DOHH2 (cell line): ENCODE measurements around the gene EYA4.

Experiments
- H3F3A ChIP-seq: fragments of 200-600 bp; sonication (generic), shearing (Covaris generic); 2 replicates; pipeline ENCODE4 v1.6.0; 2016; ENCODE audit warnings: antibody characterized with exemption, mild to moderate bottlenecking; ENCODE audit not compliant: control insufficient read depth, insufficient read depth
- H3K27ac ChIP-seq: fragments of 200-600 bp; sonication (generic); 2 replicates; pipeline ENCODE4 v1.5.1; 2014; ENCODE audit warnings: low read depth, mild to moderate bottlenecking, low read length, moderate library complexity
- H3K27me3 ChIP-seq: fragments of 200-600 bp; sonication (generic); 2 replicates; pipeline ENCODE4 v1.6.1; 2014; ENCODE audit warnings: mild to moderate bottlenecking, low read length, mixed read lengths; ENCODE audit not compliant: control insufficient read depth
- H3K36me3 ChIP-seq: fragments of 200-600 bp; sonication (generic); 2 replicates; pipeline ENCODE4 v1.6.1; 2014; ENCODE audit warnings: mild to moderate bottlenecking, low read length, moderate library complexity, mixed read lengths; ENCODE audit not compliant: control insufficient read depth
- H3K4me1 ChIP-seq: fragments of 200-600 bp; sonication (generic); 2 replicates; pipeline ENCODE4 v1.6.1; 2014; ENCODE audit warnings: mild to moderate bottlenecking, low read length, mixed read lengths; ENCODE audit not compliant: control insufficient read depth
- H3K4me2 ChIP-seq: fragments of 200-600 bp; sonication (generic); 2 replicates; pipeline ENCODE4 v1.6.0; 2014; ENCODE audit warnings: mild to moderate bottlenecking, low read length, moderate library complexity
- H3K4me3 ChIP-seq: fragments of 200-600 bp; sonication (generic); 2 replicates; pipeline ENCODE4 v1.5.1; 2014; ENCODE audit warnings: mild to moderate bottlenecking, low read length, mixed read lengths
- H3K79me2 ChIP-seq: fragments of 200-600 bp; sonication (generic); 2 replicates; pipeline ENCODE4 v1.6.1; 2014; ENCODE audit warnings: mild to moderate bottlenecking, low read length, mixed read lengths; ENCODE audit not compliant: control insufficient read depth
- H3K9me2 ChIP-seq: fragments of 200-600 bp; sonication (generic); replicated peaks from 2 replicates; pipeline ENCODE4 v1.6.1; 2014; ENCODE audit warnings: mild to moderate bottlenecking, low read length, mixed read lengths; ENCODE audit not compliant: control insufficient read depth
- H3K9me3 ChIP-seq: fragments of 200-600 bp; sonication (generic); 2 replicates; pipeline ENCODE4 v1.6.1; 2014; ENCODE audit warnings: antibody characterized with exemption, low read length, mixed read lengths; ENCODE audit not compliant: control insufficient read depth, insufficient read depth
- H4K20me1 ChIP-seq: fragments of 200-600 bp; sonication (generic); 2 replicates; pipeline ENCODE4 v1.6.0; 2014; ENCODE audit warnings: low read depth, mild to moderate bottlenecking, antibody characterized with exemption, low read length, moderate library complexity; ENCODE audit not compliant: control insufficient read depth, insufficient read depth
- CTCF ChIP-seq: fragments of 200-600 bp; sonication (generic); IDR thresholded peaks from one replicate; pipeline ENCODE4 v1.5.1; 2014; ENCODE audit warnings: antibody characterized with exemption, mild to moderate bottlenecking, low read depth, low read length; ENCODE audit not compliant: poor library complexity, severe bottlenecking
- EZH2phosphoT487 ChIP-seq: fragments of 200-600 bp; sonication (generic); IDR thresholded peaks from 2 replicates; pipeline ENCODE4 v1.6.1; 2017; ENCODE audit warnings: borderline replicate concordance, mild to moderate bottlenecking, antibody characterized with exemption, low read length, moderate library complexity, mixed read lengths

EYA4 gene

DNA sequence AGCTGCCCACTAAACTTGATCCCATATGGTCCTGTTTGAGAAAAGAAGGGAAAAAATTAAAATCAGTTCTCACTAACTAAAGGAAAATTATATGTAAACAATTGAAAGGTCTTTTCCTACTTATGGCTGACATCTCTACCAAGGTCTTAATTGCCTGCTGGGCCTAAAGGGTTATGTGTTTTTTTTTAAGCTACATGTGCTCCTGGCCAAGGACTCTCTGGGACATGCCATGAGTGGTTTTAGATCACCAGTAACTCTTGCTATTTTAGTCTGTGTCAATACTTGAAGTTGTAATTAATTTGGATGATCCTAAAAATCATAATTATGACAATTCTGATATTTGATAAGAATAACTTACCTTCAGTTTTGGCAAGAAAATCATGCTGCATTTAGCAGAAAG, 35.9 kb upstream of the EYA4 start:
- no peak overlapping the region for H3K4me2 ChIP-seq
- no peaks in the 10 kb centered on the region for H3K9me3 ChIP-seq
- H4K20me1 ChIP-seq = no peaks in the 10 kb centered on the region
- no peaks in the 10 kb centered on the region for H3F3A ChIP-seq
- no peak for TF ChIP-seq CTCF
- TF ChIP-seq EZH2phosphoT487 = no peak
- H3K9me2 ChIP-seq = no peaks in the 10 kb centered on the region
- H3K4me3 ChIP-seq = no peak overlapping the region
- no peaks in the 10 kb centered on the region for H3K4me1 ChIP-seq
- no peak overlapping the region for H3K27ac ChIP-seq
- H3K27me3 ChIP-seq = no peaks in the 10 kb centered on the region
- H3K36me3 ChIP-seq = no peaks in the 10 kb centered on the region
- no peaks in the 10 kb centered on the region for H3K79me2 ChIP-seq

GRCh38 chr6:133206942-133207341, 34.2 kb upstream of the EYA4 start:
- TF ChIP-seq CTCF (no peak), EZH2phosphoT487 (no peak)
- Histone ChIP-seq H3K27ac (no peak overlapping the region), H3K4me2 (no peak overlapping the region), H3K36me3 (no peaks in the 10 kb centered on the region), H3K79me2 (no peaks in the 10 kb centered on the region), H3K27me3 (no peaks in the 10 kb centered on the region), H3K9me2 (no peaks in the 10 kb centered on the region), H3K4me3 (no peak overlapping the region), H3F3A (no peaks in the 10 kb centered on the region), H3K4me1 (no peaks in the 10 kb centered on the region), H3K9me3 (no peaks in the 10 kb centered on the region), H4K20me1 (no peaks in the 10 kb centered on the region)

GRCh38 chr6:133207754-133208153, 33.4 kb upstream of the EYA4 start:
- no peak overlapping the region for H3K4me2 ChIP-seq
- no peak for TF ChIP-seq CTCF
- no peaks in the 10 kb centered on the region for H3K9me3 ChIP-seq
- no peaks in the 10 kb centered on the region for H3K4me1 ChIP-seq
- H4K20me1 ChIP-seq = no peaks in the 10 kb centered on the region
- H3K79me2 ChIP-seq = no peaks in the 10 kb centered on the region
- no peaks in the 10 kb centered on the region for H3K9me2 ChIP-seq
- H3K27me3 ChIP-seq = no peaks in the 10 kb centered on the region
- no peak overlapping the region for H3K27ac ChIP-seq
- H3F3A ChIP-seq = no peaks in the 10 kb centered on the region
- H3K4me3 ChIP-seq = no peak overlapping the region
- H3K36me3 ChIP-seq = no peaks in the 10 kb centered on the region

GRCh38 chr6:133208183-133208755, 32.9 kb upstream of the EYA4 start:
- no peaks in the 10 kb centered on the region for H3K27me3 ChIP-seq
- H3K9me2 ChIP-seq = no peaks in the 10 kb centered on the region
- H3K79me2 ChIP-seq = no peaks in the 10 kb centered on the region
- H3K4me2 ChIP-seq = no peak overlapping the region
- TF ChIP-seq CTCF (no peak), EZH2phosphoT487 (no peak)
- H3K4me3 ChIP-seq = no peak overlapping the region
- no peaks in the 10 kb centered on the region for H4K20me1 ChIP-seq
- no peaks in the 10 kb centered on the region for H3K9me3 ChIP-seq
- H3F3A ChIP-seq = no peaks in the 10 kb centered on the region
- no peaks in the 10 kb centered on the region for H3K36me3 ChIP-seq
- H3K27ac ChIP-seq = no peak overlapping the region
- H3K4me1 ChIP-seq = no peaks in the 10 kb centered on the region
